Activated CD4-positive, CD25-positive, alpha-beta regulatory T cell treated with anti-CD3 and anti-CD28 coated beads, Interleukin-2, amount 50 U/mL, for 72 hours (primary cell): ENCODE measurements around the gene ATP11A.
"Not testable (repeated sequence)": the region's sequence is repeated elsewhere in the genome, so short reads cannot be mapped to it uniquely, and the experiment has no call there.

Experiments used
- DNase-seq: peaks from one replicate; pipeline ENCODE4 v3.0.0; 2021

The ATP11A gene

DNA sequence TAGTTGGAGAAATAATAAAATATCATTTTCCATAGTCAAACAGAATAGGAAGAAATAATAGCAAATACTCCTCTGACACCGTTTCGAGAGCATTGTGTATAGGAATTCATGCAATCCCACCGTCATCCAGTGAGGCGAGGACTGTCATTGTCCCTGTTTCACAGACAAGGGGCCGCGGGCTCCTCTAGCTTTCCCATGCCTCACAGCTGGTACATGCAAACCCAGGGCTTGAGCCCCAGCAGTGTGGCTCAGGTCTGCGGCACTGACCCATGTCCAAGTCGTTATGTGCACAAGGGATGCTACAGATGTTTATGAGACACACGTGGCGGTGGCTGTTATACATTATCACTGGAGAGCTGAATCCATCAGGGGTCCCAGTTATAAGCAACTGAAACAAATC lies 18.5 kb upstream of the ATP11A start:
- no peak for DNase-seq

DNA sequence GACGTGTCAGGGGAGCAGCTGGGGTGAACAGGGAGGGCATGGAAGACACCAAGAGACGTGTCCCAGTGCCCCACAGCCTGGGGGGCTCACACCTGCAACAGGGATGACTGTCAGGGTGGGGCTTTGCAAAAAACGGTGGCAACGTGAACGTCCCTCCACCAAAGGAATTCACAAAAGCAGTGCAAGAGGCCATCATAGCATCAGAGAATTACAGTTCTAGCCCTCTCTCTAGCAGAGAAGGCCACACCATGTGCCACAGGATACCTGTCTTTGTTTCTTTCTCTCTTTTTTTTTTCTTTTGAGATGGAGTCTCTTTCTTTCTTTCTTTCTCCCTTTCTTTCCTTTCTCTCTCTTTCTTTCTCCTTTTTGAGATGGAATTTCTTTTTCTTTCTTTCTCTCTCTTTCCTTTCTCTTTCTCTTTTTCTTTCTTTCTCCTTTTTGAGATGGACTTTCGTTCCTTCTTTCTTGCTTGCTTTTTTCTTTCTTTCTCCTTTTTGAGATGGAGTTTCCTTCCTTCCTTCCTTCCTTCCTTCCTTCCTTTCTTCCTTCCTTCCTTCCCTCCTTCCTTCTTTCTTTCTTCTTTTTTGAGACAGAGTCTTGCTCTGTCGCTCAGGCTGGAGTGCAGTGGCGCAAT lies 17.1 kb upstream of the ATP11A start:
- no peak for DNase-seq

DNA sequence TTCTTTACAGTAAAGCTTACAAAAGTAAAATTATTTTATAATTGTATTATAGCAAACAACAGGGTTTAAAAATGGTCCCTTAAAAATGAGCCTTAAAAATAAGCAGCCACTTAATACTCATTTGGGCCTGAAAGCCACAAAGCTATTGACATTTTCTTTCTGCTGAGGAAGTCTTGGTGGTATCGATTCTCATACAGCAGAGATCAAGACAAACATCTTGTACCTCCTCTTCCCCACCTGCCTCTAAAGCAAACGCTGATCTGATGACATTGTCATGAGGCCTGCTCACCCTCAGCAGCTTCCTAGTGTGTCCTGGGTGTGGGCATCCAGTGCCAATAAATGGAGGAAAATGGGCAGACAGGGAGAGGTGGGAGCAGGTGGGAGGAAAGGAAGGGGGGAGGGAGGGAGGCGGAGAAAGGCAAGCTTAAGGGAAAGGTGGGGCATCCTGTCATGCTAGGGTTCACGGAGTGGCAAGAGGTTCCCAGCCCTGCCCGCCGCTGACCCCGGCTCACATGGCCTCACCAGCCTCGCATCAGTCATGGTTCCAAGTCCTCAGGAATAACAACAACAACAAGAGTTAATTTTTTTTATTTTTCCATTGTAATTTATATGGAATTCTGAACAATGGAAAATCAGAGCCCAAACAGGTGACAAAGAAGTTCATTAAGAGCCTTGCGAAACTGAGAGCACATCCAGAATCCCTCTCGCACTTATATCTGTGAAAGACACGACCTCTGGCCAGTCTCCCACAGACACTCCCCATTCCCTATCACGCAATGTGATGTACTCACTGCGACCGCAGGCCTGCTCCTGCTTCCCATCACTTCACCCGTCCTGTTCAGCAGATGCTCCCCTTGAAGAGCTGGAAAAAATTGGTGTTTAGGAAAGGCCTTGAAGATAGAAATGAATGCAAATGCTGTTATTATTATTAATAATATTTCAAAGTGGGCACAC lies 15.1 kb upstream of the ATP11A start:
- DNase-seq = no peak

DNA sequence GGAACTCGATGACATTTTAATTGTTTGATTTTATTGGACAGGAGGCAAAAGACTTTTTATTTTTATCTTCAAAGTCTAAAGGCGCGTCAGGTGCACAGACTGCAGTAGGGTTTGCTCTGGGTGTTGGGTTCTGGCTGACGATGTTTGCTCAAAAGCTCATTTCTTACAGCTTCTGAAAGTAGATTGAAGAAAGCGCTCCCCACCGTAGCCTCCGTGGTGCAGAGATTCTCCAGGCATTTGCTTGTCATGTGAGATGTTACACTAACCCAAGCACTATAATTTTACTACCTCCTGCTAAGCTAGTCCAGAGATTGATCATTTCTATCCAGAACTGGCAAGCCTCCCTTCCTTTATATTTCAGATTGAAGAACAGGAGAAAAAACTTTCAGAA lies 14.5 kb upstream of the ATP11A start:
- DNase-seq = no peak

DNA sequence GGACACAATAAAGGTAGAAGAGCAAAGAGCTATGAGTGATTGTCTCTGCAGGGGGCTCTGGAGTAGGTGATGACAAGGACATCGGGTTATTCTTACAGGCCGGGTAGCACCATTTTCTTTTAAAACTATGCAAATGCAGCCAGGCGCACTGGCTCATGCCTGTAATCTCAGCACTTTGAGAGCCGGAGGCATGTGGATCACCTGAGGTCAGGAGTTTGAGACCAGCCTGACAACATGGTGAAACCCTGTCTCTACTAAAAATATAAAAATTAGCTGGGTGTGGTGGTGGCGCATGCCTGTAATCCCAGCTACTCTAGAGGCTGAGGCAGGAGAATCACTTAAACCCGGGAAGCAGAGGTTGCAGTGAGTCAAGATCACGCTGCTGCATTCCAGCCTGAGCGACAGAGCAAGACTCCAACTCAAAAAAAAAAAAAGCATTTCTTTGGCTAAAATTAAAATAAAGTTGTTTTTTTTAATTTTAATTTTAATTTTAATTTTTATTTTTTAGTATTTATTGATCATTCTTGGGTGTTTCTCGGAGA lies 12.3 kb upstream of the ATP11A start:
- DNase-seq = not testable (repeated sequence)

DNA sequence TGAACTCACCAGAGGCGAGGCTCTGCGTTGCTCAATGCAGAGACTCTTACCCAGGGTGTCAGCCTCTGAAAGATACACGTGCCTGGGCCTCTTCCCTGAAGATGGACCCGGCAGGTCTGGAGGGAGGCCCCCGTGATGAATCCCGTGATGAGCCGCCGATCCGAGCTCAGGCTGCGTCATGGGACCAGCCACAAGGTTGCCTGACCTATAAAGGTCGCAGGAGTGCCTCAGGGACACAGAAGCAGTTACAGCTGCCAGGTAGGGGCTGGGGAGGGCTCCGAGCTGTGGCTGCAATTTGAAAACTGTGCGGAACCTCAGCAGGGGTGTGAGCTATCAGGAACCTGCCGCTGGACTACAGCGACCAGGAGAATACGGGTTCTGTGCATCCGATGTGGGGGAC lies 10.5 kb upstream of the ATP11A start:
- no peak for DNase-seq

DNA sequence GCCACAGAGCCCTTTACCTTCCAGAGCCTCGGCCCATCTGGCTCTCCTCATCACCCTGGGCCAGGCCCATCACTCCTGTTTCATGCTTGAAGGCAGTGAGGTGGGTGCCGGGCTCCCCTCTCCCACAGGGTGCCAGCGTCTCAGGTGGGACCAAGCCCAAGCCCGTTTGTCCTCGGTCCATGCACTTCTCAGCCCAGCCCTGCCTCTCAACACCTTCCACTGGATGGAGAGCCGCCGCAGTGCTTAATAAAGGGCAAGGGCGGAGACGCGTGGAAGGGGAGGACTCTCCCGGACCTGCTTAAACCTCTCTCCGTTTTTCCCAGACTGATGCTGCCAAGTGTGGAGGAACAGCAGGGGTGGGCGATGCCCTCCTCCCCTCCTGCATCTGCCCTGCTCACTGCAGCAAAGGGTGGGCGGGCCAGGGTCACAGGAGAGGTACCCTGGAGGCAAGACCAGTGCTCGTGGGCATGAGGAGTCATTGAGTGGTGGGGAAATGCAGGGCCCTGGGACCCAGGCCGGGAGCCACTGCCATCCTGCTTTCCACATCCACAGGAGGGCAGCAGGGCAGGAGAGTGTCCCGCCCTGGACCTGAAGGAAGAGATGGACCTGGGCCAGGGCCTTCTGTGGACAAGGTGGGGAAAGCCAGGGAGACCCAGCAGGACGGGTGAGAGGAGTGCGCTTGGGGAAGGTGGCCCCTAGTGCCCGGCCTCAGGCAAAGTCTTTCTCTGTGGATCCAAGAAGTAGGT lies 9.7 kb upstream of the ATP11A start:
- DNase-seq = no peak

DNA sequence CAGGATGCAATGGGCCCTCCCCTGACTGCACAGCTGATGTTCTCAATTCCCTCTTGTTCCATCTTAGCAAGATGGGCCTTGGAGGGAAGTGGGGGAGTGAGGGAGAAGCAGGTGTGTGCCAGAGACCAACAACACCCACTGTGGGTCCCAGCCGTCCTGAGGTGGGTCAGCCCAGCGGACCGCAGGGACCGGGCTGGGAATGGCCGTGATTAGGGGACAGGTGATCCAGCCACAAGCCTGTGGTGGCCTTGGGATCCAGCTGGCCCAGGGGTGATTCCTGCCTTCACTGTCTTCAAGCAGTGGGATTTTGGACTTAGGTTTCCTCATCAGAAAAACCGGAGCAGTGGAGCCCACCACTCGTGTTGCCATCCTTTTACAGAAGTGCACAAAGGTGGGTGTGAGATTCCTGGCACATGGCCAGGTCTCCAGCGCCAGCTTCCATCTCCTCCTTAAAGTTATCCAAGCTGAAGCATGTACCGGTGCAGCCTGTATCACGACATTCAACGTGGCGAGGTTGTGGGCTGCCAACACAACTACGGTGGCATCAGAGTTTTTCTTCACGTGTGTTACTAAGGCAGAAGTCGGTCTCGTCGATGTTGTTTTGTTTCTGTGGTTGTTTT lies 9.0 kb upstream of the ATP11A start:
- DNase-seq = no peak

DNA sequence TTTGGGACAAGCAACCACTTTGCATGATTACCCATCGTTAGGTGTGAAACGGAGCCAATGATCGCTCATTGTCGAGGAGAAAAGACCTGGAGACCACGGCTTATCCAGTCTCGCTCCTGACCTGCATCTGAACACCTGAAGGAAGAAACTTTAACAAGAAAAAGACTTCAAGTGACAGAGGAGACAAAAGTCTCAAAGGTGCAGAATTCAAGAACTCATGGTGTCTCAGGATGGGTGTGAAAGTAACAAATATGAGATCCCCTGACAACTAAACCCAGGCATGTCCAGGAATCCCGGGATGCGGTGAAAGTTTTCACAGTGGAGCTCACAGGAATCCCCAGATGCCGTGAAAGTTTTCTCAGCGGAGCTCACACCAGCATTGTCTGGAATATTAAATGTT lies 6.3 kb upstream of the ATP11A start:
- DNase-seq = no peak

DNA sequence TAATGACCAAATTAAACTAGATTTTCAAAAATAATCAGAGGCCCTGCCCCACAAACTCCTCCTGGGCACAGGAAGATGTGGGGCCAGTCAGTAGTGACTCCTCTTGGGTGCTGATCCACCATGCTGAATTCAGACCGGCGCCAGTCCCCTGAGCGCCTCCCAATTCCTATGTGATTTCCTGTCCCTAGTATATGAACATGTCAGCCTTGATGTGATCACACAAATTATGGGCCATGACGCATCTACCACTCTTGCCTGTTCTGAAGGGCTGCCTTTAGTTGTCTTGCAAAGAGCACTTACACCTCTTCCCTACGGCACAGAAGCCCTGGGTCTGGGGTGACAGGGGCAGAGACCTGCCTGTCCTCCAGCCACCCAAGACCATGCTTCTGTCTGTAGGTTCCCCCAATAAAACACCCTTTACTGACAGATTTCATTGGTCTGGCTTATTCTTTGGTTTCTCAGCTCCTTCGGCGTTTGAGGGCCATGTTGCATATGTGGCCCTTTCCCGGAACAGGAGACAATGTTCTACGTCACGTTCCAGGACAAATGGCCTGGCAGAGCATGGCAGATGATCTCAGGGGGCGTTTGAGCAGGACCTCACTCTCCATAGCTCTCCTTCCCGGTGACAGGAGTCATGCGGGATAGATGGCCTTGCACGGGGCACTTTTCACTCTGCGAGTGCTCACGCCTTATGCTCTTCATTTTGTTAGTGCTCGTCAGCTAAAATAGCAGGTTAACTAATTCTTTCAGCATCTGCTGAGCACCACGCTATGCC lies 5.6 kb upstream of the ATP11A start:
- no peak for DNase-seq

DNA sequence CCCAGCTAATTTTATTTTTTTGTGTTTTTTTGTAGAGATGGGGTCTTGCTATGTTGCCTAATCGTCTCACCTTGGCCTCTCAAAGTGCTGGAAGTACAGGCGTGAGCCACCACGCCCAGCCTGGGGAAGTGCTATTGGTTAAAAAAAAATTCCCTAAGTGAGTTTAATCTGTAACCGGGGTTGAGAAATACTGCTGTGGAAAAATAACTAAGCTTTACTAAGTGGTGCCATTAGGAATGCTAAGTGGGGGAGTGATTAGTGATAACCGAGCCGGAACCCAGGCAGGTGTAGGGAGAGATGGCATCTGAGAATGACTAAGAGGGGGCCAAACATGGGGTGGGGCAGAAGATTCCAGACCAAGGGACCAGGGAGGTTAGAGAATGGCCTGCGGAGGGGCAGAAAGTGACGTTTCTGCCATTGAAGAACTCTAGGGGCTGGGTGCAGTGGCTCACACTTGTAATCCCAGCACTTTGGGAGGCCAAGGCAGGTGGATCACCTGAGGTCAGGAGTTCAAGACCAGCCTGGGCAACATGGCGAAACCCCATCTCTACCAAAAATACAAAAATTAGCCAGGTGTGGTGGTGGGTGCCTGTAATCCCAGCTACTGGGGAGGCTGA lies 4.5 kb upstream of the ATP11A start:
- DNase-seq = not testable (repeated sequence)

DNA sequence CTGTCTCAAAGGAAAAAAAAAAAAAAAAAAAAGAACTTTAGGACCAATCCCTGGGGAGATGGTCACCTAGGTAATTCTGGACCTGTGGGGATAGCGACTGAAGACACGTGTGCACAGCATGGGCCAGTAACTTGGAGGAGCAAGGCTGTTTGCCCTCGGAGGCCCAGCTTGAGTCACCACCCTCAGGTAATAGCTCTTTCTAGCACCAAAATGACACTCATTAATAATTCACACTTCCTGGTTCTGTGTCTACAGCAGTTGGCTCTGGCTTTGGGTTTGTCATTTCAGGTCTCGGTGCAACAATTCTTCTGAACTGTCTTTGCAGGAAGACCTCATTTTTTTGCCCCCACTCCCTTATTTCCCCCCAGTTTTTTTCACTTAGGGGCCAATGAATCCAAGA lies 3.9 kb upstream of the ATP11A start:
- no peak for DNase-seq

DNA sequence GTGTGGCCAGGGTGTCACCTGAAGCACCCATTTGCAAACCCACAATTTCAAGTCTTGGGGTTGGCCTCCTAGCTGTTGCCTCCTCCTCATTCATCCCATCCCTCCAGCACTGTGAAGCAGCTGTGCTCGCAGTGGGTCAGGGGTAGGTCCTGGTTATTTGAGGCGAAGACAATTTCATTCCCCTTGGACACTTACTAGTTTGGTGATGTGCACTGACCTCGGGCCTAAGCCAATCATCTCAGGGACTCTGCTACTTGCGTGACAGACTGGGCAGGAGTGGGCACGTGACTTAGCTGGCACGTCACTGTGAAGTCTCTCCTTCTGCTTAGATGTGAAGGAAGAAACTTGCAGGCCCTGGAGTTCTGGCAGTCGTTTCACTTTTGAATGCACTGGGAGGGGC lies 3.5 kb upstream of the ATP11A start:
- no peak for DNase-seq

DNA sequence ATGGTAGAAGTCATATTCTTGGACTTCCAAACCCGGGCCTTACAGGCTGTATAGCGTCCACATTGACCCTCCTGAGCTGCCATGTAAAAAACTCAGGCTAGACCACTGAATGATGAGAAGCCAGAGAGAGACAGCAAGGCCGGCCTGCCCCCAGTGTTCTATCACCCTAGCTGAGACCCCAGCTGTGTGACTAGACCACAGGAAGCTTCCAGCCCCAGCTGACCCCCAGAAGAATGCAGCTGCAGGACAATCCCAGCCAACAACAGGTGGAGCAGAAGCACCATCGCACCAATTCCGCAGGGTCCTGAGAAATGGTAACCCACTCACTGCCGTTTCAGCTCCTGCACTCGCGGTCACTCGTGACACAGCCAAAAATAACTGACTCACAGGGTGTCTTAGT lies 2.9 kb upstream of the ATP11A start:
- DNase-seq = no peak

DNA sequence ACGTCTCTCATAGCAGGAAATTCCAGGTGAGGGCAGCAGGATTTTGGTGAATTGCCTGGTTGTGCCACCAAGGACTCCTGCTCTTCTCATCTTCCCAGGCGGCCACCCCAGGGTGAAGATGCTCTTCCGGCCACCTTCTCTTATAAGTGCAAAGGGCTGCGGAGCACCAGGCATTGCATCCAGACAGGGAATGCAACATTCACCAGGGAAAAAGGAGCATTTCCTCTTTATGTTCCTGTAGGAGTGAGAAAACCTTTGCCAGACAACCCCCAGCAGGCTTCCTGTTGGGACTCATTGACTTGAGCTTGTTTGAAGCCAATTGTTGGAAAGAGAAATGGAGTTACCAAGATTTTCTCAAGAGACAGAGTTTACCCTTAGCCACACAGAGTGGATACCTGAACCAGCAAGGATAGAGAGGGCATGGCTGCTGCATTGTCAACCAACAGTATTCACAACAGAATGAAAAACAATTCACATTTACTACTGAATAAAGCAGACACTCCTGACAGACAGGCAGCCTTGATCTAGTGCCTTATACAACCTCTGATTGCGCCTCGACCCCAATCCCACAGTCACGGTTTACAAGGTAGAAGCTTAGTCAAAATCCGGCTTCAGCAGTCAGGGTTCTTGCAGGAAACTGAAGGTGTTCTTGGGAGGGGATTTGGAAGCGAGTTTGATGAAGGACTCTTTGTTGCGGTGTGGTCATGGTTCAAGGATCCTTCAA lies 1.8 kb upstream of the ATP11A start:
- no peak for DNase-seq

DNA sequence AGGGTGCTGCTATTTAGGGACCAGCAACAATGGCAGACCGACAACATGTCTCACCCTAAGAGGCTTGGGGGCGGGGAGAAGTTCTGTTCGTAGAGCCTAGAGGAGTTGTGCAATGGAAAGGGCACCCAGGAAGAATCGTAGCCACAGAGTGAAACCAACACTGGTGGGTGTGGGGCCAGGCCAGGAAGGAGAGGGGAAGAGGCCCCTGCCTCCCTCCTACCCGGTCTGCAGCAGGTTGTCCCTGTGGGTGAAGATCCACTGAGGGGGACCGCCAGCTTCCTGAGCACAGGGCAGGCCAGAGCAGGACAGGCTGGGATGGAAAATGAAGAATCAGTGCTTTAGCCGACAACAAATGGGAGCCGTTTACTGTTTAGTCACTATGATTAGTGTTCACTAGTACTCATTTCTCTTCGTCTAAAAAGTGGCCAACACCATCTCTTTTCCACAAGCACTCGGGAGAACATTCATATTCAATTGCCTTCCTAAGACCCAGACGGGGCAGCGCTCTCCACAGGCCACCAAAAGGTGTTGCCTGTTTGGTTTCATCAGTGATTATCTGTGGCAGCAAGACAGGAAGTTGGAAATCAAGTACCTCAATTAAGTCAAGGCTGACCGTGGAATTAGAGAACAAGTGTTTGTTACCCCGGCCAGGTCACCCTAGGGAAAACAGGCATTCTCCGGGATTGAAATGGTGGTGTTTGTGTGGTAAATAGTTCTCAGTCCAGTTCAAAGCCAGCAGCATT lies 1.1 kb upstream of the ATP11A start:
- DNase-seq = peak; percentile 31

DNA sequence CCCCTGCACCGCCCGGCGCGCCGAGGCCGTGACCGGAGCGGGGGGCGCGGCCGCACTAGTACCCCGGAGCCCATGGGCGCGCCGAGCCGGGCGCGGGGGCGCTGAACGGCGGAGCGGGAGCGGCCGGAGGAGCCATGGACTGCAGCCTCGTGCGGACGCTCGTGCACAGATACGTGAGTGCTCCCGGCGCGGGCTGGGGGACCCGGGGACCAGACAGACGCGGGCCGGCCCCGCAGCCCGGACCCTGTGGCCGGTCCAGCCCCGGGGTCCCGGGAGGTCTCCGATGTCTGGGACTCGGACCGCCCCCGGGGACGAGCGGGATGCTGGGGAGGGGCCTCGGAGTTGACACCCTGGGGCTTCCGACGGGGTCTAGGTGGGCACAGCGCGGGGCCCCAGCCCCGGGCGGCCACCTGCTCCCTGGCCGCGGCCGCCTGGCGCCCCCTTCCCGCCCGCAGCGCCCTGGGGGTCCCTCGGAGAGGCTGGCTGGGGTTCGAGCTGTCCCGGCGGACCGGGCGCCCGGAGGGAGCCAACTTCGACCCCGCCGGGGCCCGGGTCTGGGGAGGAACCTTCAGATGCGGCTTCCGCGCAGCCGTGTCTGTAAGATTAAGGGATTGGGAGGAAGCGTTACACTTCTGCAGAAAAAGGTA lies 568 bp downstream of the ATP11A start:
- peak; percentile 41 for DNase-seq

DNA sequence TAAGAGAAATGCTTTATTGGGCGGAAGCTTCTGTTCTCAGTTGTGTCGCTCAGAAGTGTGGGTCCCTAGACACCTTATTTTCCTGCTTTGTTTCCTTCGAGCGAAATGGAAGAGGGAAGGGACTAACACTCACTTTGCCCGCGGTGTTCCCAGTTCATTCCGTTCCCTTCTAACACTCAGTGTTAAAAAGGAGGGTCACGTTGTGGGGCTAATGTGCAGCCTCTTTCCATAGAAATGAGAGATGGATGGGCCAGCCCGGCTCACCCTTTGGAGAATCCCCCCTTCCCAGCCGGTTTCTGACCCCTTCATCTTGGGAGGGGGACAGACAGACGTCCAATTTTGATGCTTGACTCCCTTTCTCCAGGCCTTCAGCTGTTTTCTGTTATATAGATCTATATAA lies 2.3 kb downstream of the ATP11A start:
- no peak for DNase-seq

DNA sequence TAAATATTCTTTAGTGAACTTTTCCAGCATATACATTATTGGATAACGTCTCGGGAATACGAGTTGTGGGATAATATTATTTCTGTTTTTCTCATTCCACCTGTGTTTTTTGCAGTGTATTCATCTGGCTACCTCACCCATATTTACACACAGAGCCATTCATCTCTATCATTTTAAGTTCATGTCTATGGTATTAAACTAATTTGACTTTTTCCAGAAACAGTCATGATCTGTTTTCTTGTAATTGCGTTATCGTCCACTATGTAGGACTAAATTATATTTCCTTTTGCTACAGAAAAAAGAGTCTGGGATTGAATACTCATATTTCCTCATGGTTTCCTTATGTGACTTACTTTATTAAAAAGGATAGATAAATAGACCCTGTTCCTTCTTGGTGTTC lies 2.7 kb downstream of the ATP11A start:
- no peak for DNase-seq
